Left lung (tissue), 10 donors: ENCODE data around the gene STEAP1. TPM values are rescaled to one million over a fixed set of nuclear protein-coding genes. Genes with fewer than 3 reads are reported as not detected.

Source experiments
- ATAC-seq: fragments of 200-7000 bp; cut with Tn5 transposase; one replicate; pipeline ENCODE4 v1.9.1; 2020; ENCODE audit warnings: moderate library complexity
- DNase-seq, 4 donors: peaks; one replicate each; pipeline ENCODE4 v3.0.0-alpha.2; 2013 to 2020
- H3K27ac ChIP-seq, 2 donors: fragments of 200-600 bp; sonication (generic) in 1 of 2; one replicate each; pipeline versions ENCODE4 v1.5.0 to v1.8.0; 2020 to 2021
- H3K27me3 ChIP-seq, 2 donors: fragments of 200-600 bp; sonication (generic) in 1 of 2; one replicate each; pipeline versions ENCODE4 v1.5.0 to v1.8.0; 2020 to 2021
- H3K36me3 ChIP-seq, 2 donors: fragments of 200-600 bp; sonication (generic) in 1 of 2; one replicate each; pipeline versions ENCODE4 v1.5.0 to v1.8.0; 2020 to 2021
- H3K4me1 ChIP-seq, 2 donors: fragments of 200-600 bp; one replicate each; pipeline ENCODE4 v1.8.0; 2021
- H3K4me3 ChIP-seq, 2 donors: fragments of 200-600 bp; sonication (generic) in 1 of 2; one replicate each; pipeline versions ENCODE4 v1.5.0 to v1.8.0; 2020 to 2021; ENCODE audit warnings: mild to moderate bottlenecking in 1 of 2
- H3K9me3 ChIP-seq, 2 donors: fragments of 200-600 bp; sonication (generic) in 1 of 2; one replicate each; pipeline versions ENCODE4 v1.5.0 to v1.8.0; 2020 to 2021
- CTCF ChIP-seq, 2 donors: fragments of 200-600 bp; sonication (generic) in 1 of 2; IDR thresholded peaks; one replicate each; pipeline versions ENCODE4 v1.5.0 to v1.8.0; 2021; ENCODE audit warnings: antibody characterized with exemption in 2 of 2
- intact Hi-C, 2 donors: fragments of 100-400 bp; cut with DNase I; formaldehyde crosslinking; loops; one replicate each; pipeline versions ENCODE4 v1.11.2 to v1.14.2; 2022
- polyA plus RNA-seq, 6 donors: library from polyadenylated mRNA; unstranded; fragments of 120-200 nt; gene quantifications; one replicate each; pipeline ENCODE4 v1.2.1, GENCODE V29; 2013; ENCODE audit not compliant: insufficient read length in 6 of 6
- total RNA-seq, 2 donors: library from RNA; stranded (reverse); fragmentation: NEBNext Ultra II Directional; extraction: Animal tissue kit (Norgen Biotek cat#: 25700); gene quantifications; one replicate each; pipeline ENCODE4 v1.2.1, GENCODE V29; 2021
- donor health status: DM: no; HTN: yes; CAD: no.
- donor health status: DM: no; HTN: no; CAD: no.

Gene STEAP1
- total and polyA plus RNA-seq, 8 donors, result 1.4 to 23.6 (median 2.3) TPM

DNA sequence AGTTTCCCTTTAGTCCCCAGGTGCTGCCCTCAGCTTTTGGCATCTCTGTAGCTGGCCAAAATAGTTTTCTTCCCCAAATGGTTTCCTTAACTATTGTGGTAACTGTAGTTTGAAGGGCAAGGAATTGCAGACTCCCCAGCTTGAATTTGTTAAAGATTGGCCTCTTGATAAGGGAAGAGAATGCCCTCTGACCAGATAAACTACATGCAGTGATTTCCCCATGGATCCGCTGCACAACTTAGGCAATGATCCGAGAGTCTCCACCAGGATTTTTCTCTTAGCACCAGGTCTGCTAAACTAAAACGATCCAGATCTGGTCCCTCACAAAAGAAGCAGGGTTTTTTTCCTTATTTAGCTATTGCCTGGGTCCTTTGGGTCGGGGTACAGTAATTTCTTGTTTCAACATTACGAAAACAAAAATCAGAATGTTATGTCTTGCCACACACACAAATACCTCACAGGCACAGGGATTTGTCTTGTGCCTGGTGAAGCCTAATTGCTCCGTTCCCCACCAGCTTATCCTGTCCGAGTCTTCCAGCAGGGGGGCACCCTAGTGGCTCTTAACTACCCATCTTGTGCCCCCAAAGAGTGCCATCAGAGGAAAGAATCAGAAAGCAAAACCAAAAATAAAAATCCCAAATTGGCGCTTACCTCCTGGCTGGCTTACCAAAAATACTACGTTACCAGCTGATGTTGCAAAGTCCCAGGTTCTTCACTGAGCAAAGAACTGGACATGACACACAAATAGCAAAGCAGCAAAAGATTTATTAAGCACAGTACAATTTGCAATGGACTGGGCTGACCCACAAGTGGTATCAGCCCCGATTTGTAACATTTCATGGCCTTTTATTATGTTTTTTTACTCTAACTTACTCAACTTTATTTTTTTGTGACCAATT lies 40.9 kb downstream of the STEAP1 start:
- no peaks in the 10 kb centered on the region for H3K36me3 ChIP-seq
- DNase-seq, result no peak
- no peak overlapping the region for H3K4me3 ChIP-seq
- H3K4me1 ChIP-seq, result no peaks in the 10 kb centered on the region
- no peak for TF ChIP-seq CTCF (IDR thresholded peaks at IDR 0.05)
- no peak for ATAC-seq
- H3K9me3 ChIP-seq, result peaks cover 2 to 6% of the 10 kb centered on the region in 2 donors
- H3K27me3 ChIP-seq, result no peaks in the 10 kb centered on the region
- intact Hi-C loops, result no loop called here
- H3K27ac ChIP-seq, result no peak overlapping the region

DNA sequence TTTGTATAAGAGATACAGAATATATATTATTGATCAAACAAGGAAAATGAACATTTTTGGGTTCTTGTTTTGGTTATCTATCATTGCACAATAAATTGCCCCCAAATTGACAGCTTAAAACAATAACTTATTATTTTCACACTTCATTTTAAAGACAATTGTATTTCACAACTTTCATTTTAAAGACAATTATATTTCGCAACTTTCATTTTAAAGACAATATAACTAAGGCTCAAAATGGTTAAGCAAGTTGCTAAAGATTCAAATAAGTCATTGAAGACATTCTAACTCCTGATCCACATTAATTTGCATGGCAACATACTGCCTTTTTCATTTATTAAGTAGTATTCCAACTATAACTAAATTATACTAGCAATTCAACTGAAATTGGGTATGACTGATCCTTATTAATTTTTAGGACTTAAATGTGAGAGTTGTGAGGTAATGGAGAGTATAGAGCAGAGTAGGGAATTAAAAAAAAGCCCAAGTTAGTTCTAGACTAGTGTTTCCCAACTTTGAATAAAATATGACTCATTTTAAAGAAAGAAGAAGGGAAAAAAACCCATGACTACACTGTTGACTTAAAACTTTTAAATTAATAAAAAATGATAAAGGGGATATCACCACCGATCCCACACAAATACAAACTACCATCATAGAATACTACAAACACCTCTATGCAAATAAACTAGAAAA lies 47.4 kb downstream of the STEAP1 start:
- no peaks in the 10 kb centered on the region for H3K36me3 ChIP-seq
- no peak for TF ChIP-seq CTCF (IDR thresholded peaks at IDR 0.05)
- intact Hi-C loops, result no loop called here
- DNase-seq (no peak), ATAC-seq (no peak)
- H3K27me3 ChIP-seq, result no peaks in the 10 kb centered on the region
- no peak overlapping the region for H3K4me3 ChIP-seq
- H3K27ac ChIP-seq, result no peak overlapping the region
- no peaks in the 10 kb centered on the region for H3K4me1 ChIP-seq
- peaks cover 0 to 3% of the 10 kb centered on the region in 2 donors for H3K9me3 ChIP-seq

DNA sequence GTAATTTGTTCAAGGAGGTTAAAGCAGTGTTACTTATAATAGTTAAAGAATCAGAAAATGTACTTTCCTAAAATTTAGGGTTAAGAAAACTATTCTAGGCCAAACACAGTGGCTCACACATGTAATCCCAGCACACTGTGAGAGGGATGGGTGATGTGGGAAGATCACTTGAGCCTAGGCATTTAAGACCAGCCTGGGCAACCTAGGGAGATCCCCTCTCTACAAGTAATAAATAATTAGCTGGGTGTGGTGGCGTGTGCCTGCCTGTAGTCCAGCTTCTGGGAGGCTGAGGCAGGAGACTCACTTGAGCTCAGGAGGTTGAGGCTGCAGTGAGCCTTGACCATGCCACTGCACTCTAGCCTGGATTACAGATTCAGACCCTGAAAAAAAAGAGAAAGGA lies 53.7 kb downstream of the STEAP1 start:
- no peak overlapping the region for H3K4me3 ChIP-seq
- peaks cover 4 to 39% of the 10 kb centered on the region in 2 donors for H3K27me3 ChIP-seq
- no peak for TF ChIP-seq CTCF (IDR thresholded peaks at IDR 0.05)
- DNase-seq (no peak), ATAC-seq (no peak)
- intact Hi-C loops, result no loop called here
- H3K36me3 ChIP-seq, result no peaks in the 10 kb centered on the region
- H3K27ac ChIP-seq, result no peak overlapping the region
- H3K4me1 ChIP-seq, result peaks cover 0 to 7% of the 10 kb centered on the region in 2 donors
- no peaks in the 10 kb centered on the region for H3K9me3 ChIP-seq

GRCh38 chr7:90209776-90210175 lies 55.5 kb downstream of the STEAP1 start:
- no peak overlapping the region for H3K27ac ChIP-seq
- peak in 2 of 4 donors; percentile 55 to 71 for DNase-seq
- intact Hi-C loops, result no loop called here

More at GRCh38 chr7:90209776-90210175, 55.5 kb downstream of the STEAP1 start:
- Histone ChIP-seq H3K4me3 (no peak overlapping the region), H3K36me3 (no peaks in the 10 kb centered on the region), H3K9me3 (no peaks in the 10 kb centered on the region), H3K27me3 (peaks cover 4 to 57% of the 10 kb centered on the region in 2 donors), H3K4me1 (peaks cover 0 to 7% of the 10 kb centered on the region in 2 donors)
- no peak for ATAC-seq
- TF ChIP-seq CTCF (IDR thresholded peaks at IDR 0.05), result no peak
